AG04449 (cell line): ENCODE measurements around the gene SLC26A11.

Source experiments
- CTCF ChIA-PET: fragments of 350-600 bp; formaldehyde crosslinking; extraction: SDS; loops from one replicate; lab custom pipeline; 2021; ENCODE audit warnings: antibody characterized with exemption; lab: Yijun Ruan, JAX
- POLR2A ChIA-PET: fragments of 400-600, 350-600 bp; formaldehyde crosslinking; extraction: SDS; loops from one replicate; lab custom pipeline; 2020; ENCODE audit warnings: antibody characterized with exemption, inconsistent platforms; lab: Yijun Ruan, JAX
- DNase-seq: peaks from one replicate; pipeline ENCODE4 v3.0.0-alpha.2; 2010; ENCODE audit warnings: low read depth, low spot score
- H3K4me3 ChIP-seq: 2 replicates; pipeline ENCODE4 v1.5.1; 2011; ENCODE audit warnings: low read depth, mild to moderate bottlenecking, control low read depth, low read length
- TF ChIP-seq, protein P1 (sequence below): IDR thresholded peaks from one replicate; pipeline ENCODE4 v1.5.1; 2011; ENCODE audit warnings: mild to moderate bottlenecking, moderate library complexity, low read length, control low read depth, inconsistent platforms; ENCODE audit not compliant: insufficient read depth; ENCODE audit errors: missing control alignments

Gene SLC26A11

DNA sequence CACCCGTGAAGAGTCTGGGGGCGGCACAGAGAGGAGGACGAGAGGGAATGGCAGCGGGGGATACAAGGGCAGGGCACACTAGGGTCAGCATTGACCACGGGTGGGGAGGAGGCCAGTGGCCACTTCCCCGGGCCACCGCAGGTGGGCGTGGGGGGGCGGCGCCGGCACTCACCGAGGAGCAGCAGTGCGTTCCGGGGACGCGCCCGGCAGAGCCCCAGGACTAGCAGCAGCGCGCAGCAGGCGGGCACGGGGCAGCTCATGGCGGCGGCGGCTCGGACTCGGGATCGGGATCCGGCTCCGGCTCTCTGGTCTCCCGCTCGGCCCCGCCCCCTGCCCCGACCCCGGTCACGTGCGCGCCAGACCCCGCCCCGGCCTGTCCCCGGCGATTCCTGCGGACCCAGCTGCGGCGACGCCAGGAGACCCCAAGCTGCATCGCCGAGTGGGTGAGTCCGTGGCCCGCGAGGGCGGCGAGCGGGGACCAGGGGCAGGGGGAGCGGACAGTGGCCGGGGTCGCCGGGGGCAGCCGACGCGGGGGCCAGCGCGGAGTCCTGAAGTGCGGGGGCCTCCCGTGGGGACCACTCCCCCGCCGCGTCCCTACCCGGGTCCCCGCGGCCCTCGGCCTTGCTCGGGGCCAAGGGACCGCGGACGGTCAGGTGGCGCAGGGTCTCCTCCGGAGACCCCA lies at the start of gene SLC26A11, which contains the start of gene SGSH:
SLC26A11 (plus strand) TSS at position 374 of the 682 bp plus-strand sequence. CDS start 1,134 bp downstream, outside the sequence.
SGSH (minus strand) TSS at position 280 of the 682 bp plus-strand sequence; CDS start at position 260, 20 bp downstream.
- TF ChIP-seq, protein P1, sequence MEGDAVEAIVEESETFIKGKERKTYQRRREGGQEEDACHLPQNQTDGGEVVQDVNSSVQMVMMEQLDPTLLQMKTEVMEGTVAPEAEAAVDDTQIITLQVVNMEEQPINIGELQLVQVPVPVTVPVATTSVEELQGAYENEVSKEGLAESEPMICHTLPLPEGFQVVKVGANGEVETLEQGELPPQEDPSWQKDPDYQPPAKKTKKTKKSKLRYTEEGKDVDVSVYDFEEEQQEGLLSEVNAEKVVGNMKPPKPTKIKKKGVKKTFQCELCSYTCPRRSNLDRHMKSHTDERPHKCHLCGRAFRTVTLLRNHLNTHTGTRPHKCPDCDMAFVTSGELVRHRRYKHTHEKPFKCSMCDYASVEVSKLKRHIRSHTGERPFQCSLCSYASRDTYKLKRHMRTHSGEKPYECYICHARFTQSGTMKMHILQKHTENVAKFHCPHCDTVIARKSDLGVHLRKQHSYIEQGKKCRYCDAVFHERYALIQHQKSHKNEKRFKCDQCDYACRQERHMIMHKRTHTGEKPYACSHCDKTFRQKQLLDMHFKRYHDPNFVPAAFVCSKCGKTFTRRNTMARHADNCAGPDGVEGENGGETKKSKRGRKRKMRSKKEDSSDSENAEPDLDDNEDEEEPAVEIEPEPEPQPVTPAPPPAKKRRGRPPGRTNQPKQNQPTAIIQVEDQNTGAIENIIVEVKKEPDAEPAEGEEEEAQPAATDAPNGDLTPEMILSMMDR: no peak
- no peak for DNase-seq
- ChIA-PET CTCF (no interaction called here), POLR2A (interaction anchor here (2.3 kb wide), 1 partner anchor 75 kb away, joined by 8 read pairs; no protein-coding TSS in a partner anchor)
- H3K4me3 ChIP-seq: peak within 1 kb of the TSS; percentile 78

DNA sequence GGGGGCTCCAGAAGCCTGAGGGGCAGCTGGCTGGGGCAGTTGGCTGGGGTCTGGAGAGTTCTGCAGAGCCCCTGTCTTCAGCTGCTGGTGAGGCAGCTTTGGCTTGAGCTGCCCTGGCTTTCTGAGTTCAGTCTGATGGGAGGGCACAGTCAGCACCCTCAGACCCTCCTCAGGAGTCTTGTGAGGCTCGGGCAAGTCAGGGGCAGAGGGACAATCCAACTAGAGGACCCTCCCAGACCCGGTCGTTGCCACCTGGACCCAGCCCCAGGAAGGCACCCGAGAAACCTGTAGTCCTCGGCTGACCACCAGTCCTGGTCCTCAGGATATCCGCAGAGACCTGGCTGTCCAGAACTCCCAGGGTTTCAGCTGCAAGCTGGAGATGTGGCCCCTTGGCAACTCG lies 48.5 kb upstream of the SLC26A11 start:
- DNase-seq: no peak
- H3K4me3 ChIP-seq: no peak overlapping the region
- ChIA-PET POLR2A (no interaction called here), CTCF (no interaction called here)
- TF ChIP-seq, protein P1: no peak

DNA sequence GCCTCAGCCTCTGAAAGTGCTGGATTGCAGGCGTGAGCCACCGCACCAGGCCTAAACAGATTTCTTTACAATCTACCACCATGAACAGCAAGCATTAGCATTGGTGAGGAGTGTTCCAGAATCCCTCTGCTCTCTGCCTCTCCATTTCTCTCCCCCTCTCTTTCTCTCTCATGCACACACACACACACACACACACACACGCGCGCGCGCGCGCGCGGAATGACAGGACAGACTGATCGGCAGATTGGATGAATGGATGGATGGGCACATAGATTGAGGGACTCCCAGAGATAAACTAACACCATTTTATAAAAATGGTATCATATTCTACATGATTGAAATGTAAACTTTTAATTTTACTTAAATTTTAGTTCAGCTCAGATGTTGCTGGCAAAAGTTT lies 47.1 kb upstream of the SLC26A11 start:
- TF ChIP-seq, protein P1: no peak
- ChIA-PET POLR2A (no interaction called here), CTCF (interaction anchor here (1.0 kb wide), 1 partner anchor 23 kb away, joined by 3 read pairs; no protein-coding TSS in a partner anchor)
- H3K4me3 ChIP-seq: no peak overlapping the region
- no peak for DNase-seq

DNA sequence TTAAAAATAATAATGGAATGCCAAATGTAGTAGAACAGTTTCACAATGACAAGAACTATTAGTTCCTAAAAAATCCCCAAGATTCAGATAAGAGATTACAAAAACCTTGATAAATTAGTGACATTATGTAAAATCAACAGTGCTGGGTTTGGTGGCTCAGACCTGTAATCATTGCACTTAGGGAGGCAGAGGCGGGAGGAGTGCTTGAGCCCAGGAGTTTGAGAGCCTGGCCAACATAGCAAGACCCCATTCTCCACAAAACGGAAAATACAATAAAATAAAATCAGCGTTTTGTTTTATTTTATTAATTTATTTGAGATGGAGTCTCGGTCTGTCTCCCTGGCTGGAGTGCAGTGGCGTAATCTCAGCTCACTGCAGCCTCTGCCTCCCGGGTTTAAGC lies 46.3 kb upstream of the SLC26A11 start:
- TF ChIP-seq, protein P1: no peak
- CTCF ChIA-PET: interaction anchor here (1.0 kb wide), 1 partner anchor 23 kb away, joined by 3 read pairs; no protein-coding TSS in a partner anchor
- no peak overlapping the region for H3K4me3 ChIP-seq
- DNase-seq: no peak
- POLR2A ChIA-PET: no interaction called here

DNA sequence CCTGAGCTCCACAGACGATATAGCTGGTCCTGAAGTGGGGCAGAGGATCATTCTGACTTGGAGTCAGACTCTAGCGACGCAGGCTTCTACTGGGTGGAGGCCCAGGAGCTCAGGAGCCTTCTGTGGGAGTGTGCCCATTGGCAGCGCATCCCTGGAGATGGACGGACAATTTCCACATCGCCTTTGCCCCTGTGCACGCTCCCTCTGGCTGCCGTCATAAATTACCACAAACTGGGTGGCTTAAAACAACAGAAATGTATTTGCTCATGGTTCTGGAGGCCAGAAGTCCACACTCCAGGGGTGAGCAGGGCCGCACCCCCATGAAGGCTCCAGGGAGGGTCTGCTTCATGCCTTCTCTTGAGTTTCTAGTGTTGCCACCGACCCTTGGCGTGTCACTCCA lies 43.5 kb upstream of the SLC26A11 start:
- CTCF ChIA-PET: interaction anchor here (1.5 kb wide), 1 partner anchor 75 kb away, joined by 4 read pairs; the partner anchor contains the start of gene GAA
- POLR2A ChIA-PET: no interaction called here
- TF ChIP-seq, protein P1: no peak
- no peak for DNase-seq
- no peak overlapping the region for H3K4me3 ChIP-seq

DNA sequence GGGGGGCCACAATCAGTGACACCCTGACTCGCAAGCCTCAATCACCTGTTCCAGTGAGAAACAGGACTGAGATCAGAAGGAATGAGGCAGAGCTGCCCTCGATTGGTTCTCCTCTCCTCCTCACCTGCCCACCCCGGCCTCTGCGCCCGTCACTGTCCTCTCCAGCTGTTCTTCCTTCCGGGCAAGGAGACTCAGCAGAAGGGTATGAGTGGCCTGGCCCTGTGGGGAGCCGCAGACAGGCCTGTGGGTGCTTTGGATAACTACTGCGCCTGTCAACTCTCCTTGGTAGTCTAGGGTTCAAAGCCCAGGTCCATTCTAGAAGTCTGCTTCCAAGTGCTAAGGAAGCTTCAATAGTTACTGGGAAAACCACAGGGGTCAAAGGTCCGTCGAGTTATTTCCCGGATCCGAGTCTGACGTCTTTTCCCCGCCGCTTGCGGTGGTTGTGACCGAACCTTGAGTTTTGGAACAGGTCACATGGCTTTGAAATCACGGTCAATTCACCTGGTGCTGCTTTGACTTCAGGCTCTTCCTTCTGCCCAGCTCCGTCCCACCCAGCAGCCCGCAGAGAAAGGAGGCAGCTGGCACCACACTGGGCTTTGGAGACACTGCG lies 42.1 kb upstream of the SLC26A11 start:
- ChIA-PET CTCF (interaction anchor here (1.0 to 1.7 kb wide), 2 partner anchors 11 to 77 kb away, joined by 3 to 6 read pairs; partner anchors contain the start of gene GAA), POLR2A (no interaction called here)
- DNase-seq: no peak
- H3K4me3 ChIP-seq: no peak overlapping the region
- TF ChIP-seq, protein P1: no peak
